HepG2 (cell line): Measurements from ENCODE around the gene CD244. TPM values are rescaled to one million over a fixed set of nuclear protein-coding genes. Genes with fewer than 3 reads are reported as not detected.

Source experiments
- ATAC-seq: fragments of 200-7000 bp; cut with Tn5 transposase; 3 replicates; pipeline ENCODE4 v1.9.1; 2020; ENCODE audit warnings: mild to moderate bottlenecking, moderate library complexity
- BruUV-seq: library from RNA; stranded (reverse); fragments of 400-500 nt; replicated peaks from 2 replicates; lab custom pipeline; 2021; lab: Mats Ljungman, UMichigan
- CTCF ChIA-PET: fragments of 300-600 bp; formaldehyde crosslinking; extraction: SDS; loops from one replicate; lab custom pipeline; 2021; ENCODE audit warnings: low total read pairs, inconsistent platforms, low intra/inter-chr PET ratio; lab: Yijun Ruan, JAX
- POLR2A ChIA-PET: fragments of 350-600 bp; sonication (Branson Sonifier 250); formaldehyde crosslinking; loops from one replicate; lab custom pipeline; 2020; ENCODE audit warnings: antibody characterized with exemption, inconsistent platforms; lab: Yijun Ruan, JAX
- DNase-seq: peaks from one replicate; pipeline ENCODE4 v3.0.0-alpha.2; 2015; ENCODE audit warnings: low spot score
- FAIRE-seq: peaks from 3 replicates; lab custom pipeline; 2011; peaks lifted over from hg19 to GRCh38; lab: Jason Lieb, UNC
- H2AFZ ChIP-seq: one replicate; pipeline ENCODE4 v1.6.1; 2011; ENCODE audit warnings: low read length, inconsistent platforms
- H3K27ac ChIP-seq: fragments of 300-600 bp; 3 replicates; pipeline ENCODE4 v1.8.0; 2011; ENCODE audit warnings: mixed run types, mild to moderate bottlenecking, mixed read lengths, low read length, inconsistent platforms; ENCODE audit not compliant: insufficient read depth; ENCODE audit errors: extremely low read length
- H3K27me3 ChIP-seq, 2 experiments: fragments of 200-600 bp in 1 of 2; 2 replicates in 1 of 2; 3 replicates in 1 of 2; pipeline versions ENCODE4 v1.6.0 to v1.8.0; 2011; ENCODE audit warnings: low read length in 2 of 2, mild to moderate bottlenecking in 2 of 2, moderate library complexity in 2 of 2, inconsistent platforms in 1 of 2; ENCODE audit not compliant: insufficient read depth in 2 of 2, control insufficient read depth in 1 of 2
- H3K36me3 ChIP-seq, 2 experiments: fragments of 200-600 bp in 1 of 2; replicated peaks in 1 of 2; 2 replicates in 1 of 2; 3 replicates in 1 of 2; pipeline versions ENCODE4 v1.5.1 to v1.8.0; 2011; ENCODE audit warnings: low read length in 2 of 2, inconsistent platforms in 1 of 2; ENCODE audit not compliant: insufficient read depth in 2 of 2, control insufficient read depth in 1 of 2
- H3K4me1 ChIP-seq: 2 replicates; pipeline ENCODE4 v1.5.1; 2012; ENCODE audit warnings: low read length, inconsistent platforms; ENCODE audit not compliant: insufficient read depth
- H3K4me2 ChIP-seq: 2 replicates; pipeline ENCODE4 v1.6.0; 2011; ENCODE audit warnings: low read depth, low read length, inconsistent platforms
- H3K4me3 ChIP-seq, 3 experiments: fragments of 200-600 bp in 1 of 3; sonication (generic), shearing (Covaris generic) in 1 of 3; replicated peaks in 1 of 3; 2 replicates each; pipeline ENCODE4 v1.5.1; 2011 to 2016; ENCODE audit warnings: low read length in 3 of 3, inconsistent platforms in 2 of 3, low read depth in 2 of 3, mild to moderate bottlenecking in 2 of 3, control low read depth in 1 of 3, mixed read lengths in 1 of 3; ENCODE audit not compliant: insufficient read depth in 1 of 3
- H3K79me2 ChIP-seq: one replicate; pipeline ENCODE4 v1.6.1; 2011; ENCODE audit warnings: low read length, inconsistent platforms; ENCODE audit not compliant: insufficient read depth
- H3K9ac ChIP-seq: 2 replicates; pipeline ENCODE4 v1.6.0; 2011; ENCODE audit warnings: mild to moderate bottlenecking, low read depth, low read length, inconsistent platforms; ENCODE audit not compliant: insufficient read depth
- H3K9me3 ChIP-seq: 2 replicates; pipeline ENCODE4 v1.5.1; 2012; ENCODE audit warnings: mild to moderate bottlenecking, low read length
- H4K20me1 ChIP-seq: 2 replicates; pipeline ENCODE4 v1.6.0; 2011; ENCODE audit warnings: inconsistent platforms, mild to moderate bottlenecking, low read length, moderate library complexity; ENCODE audit not compliant: insufficient read depth
- CEBPB ChIP-seq: IDR thresholded peaks from 2 replicates; pipeline ENCODE4 v1.6.1; 2011; ENCODE audit warnings: low read depth, low read length, improper control_type of control experiment, borderline replicate concordance
- CREB1 ChIP-seq, 2 experiments: fragments of 450-650 bp in 1 of 2; IDR thresholded peaks; 2 replicates each; pipeline ENCODE4 v1.6.1; 2016 to 2017; ENCODE audit warnings: control low read depth in 1 of 2, mild to moderate bottlenecking in 1 of 2, missing compliant biosample characterization in 1 of 2, missing genetic modification characterization in 1 of 2
- ZNF446 ChIP-seq: sonication (generic); formaldehyde crosslinking; IDR thresholded peaks from 2 replicates; pipeline ENCODE4 v1.5.0; 2020; ENCODE audit warnings: mild to moderate bottlenecking, missing genetic modification reagents
- WGBS: methylation state at CpG from one replicate; pipeline ENCODE4 v1.1.6; 2017; ENCODE audit warnings: low lambda C conversion rate; 5-methylcytosine and 5-hydroxymethylcytosine counted together
- in situ Hi-C: cut with HindIII; loops from 2 replicates; pipeline ENCODE4 v1.10.0; 2017; ENCODE audit warnings: low pct_unique_long_range_greater_than_20kb; ENCODE audit not compliant: extremely low pct_ligation_motif_present
- intact Hi-C: fragments of 100-400 bp; cut with micrococcal nuclease; formaldehyde crosslinking; loops from one replicate; pipeline ENCODE4 v1.10.0; 2022; ENCODE audit not compliant: unreplicated experiment
- polyA plus RNA-seq, 8 experiments: library from polyadenylated mRNA; depleted of rRNA in 3 of 8; stranded (reverse) in 7 of 8; unstranded in 1 of 8; fragments of >200 nt; fragmentation: Illumina TruSeq in 4 of 8; extraction: Trizol in 4 of 8; gene quantifications; 2 replicates each; pipeline versions ENCODE4 v1.2.1 to v1.2.3, GENCODE V29; 2011 to 2016; ENCODE audit warnings: low read depth in 4 of 8, missing spikeins in 1 of 8, mixed read lengths in 1 of 8; ENCODE audit not compliant: insufficient read depth in 1 of 8
- total RNA-seq, 5 experiments: library from RNA; depleted of rRNA; stranded (reverse); fragments of >200 nt; fragmentation: Illumina TruSeq; extraction: Trizol; gene quantifications; 2 replicates each; pipeline ENCODE4 v1.2.3, GENCODE V29; 2016; ENCODE audit warnings: low read depth in 1 of 5
- TF ChIP-seq, protein P1 (sequence below): IDR thresholded peaks from 2 replicates; pipeline ENCODE4 v1.6.1; 2016
- TF ChIP-seq, protein P2 (sequence below): sonication (generic); formaldehyde crosslinking; IDR thresholded peaks from 2 replicates; pipeline ENCODE4 v1.8.0; 2022; ENCODE audit warnings: mild to moderate bottlenecking, missing genetic modification reagents, borderline replicate concordance

Gene CD244
- total and polyA plus RNA-seq, 2 of the 13 experiments (the other 11 are each of a cell fraction or from before 2014, with no cell fraction given), result 0.09 TPM; not detected in 1

DNA sequence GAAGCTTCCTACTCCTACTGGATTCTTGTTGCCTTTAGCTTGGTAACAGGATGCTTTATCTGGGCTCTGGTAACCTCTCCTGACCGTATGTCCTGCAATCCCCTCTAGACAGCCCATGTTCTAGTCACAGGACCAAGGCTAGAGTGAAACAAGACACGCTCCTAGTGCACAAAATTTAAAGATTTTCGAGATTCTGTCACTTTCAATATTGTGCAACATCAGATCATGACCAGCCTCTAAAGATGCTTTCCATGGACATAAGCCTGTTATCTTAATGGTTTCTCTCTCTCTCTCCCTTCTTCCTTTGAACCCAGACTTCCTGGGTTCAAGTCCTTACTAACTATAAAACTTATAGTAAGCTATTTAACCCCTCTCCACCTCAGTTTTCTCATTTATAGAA is 68.3 kb downstream of the CD244 start:
- no peak for FAIRE-seq
- no peaks in the 10 kb centered on the region for H3K4me1 ChIP-seq
- no peaks in the 10 kb centered on the region for H3K9me3 ChIP-seq
- H3K4me2 ChIP-seq, result no peak overlapping the region
- WGBS, result 3% methylated on average over 3 of the region's 3 CpGs
- H4K20me1 ChIP-seq, result no peaks in the 10 kb centered on the region
- H3K36me3 ChIP-seq, result no peaks in the 10 kb centered on the region
- no peaks in the 10 kb centered on the region; a peak in 1 of 5 replicates for H3K27me3 ChIP-seq
- in situ Hi-C loops, result no loop called here
- H3K4me3 ChIP-seq, result no peak overlapping the region
- BruUV-seq, result no TSS peak
- no peak overlapping the region for H3K27ac ChIP-seq
- H3K9ac ChIP-seq, result no peak overlapping the region
- ChIA-PET CTCF (no interaction called here), POLR2A (no interaction called here)
- TF ChIP-seq ZNF446 (CRISPR knock-in tag), result no peak
- peak; percentile 36; the same call in 1 of the 2 replicates for TF ChIP-seq CEBPB
- TF ChIP-seq, protein P1, sequence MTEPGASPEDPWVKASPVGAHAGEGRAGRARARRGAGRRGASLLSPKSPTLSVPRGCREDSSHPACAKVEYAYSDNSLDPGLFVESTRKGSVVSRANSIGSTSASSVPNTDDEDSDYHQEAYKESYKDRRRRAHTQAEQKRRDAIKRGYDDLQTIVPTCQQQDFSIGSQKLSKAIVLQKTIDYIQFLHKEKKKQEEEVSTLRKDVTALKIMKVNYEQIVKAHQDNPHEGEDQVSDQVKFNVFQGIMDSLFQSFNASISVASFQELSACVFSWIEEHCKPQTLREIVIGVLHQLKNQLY (CRISPR knock-in tag), result no peak
- no peak for DNase-seq
- ATAC-seq, result no peak
- intact Hi-C loops, result no loop called here
- H3K79me2 ChIP-seq, result no peaks in the 10 kb centered on the region
- no peak overlapping the region for H2AFZ ChIP-seq

DNA sequence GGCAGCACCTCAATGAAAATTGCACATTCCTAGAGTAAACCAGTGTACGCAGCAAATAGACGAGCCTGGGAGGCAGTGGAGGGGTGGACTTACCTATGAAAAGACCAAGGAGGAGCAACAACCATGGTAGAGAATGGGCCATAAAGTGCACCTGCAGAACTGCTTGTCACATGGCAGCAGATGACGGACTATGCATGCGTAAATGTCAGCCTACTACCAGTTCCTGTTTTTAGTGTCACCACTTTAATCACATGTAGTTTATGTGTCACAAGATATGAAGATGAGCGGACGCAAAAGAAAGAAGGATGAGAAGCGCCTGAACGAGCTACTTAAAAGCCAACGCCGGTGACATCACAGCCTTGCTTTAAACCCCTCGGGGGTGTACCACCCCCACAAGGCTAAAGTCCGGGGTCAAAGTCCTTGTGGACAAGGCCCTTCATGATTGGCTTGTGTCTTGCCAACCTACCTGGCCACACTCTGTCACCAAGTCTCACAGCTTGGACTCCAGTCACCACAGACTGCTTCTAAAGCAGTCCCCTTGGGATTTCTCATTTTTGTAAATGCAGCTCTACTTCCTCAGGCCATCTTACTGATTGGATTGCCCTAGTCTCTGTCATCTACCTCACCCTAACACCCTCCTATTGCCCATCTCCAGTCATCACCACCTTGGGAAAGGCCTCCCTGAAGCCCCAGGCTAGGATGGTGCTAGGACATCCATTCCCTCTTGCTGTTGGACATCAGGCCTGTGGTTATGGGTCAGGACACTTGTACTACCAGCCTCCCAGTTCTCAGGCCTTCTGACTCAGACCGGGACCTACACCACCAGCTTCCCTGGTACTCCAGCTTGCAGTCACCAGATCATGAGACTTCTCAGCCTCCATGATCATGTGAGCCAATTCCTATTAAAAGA is 72.7 kb downstream of the CD244 start:
- TF ChIP-seq, protein P2, sequence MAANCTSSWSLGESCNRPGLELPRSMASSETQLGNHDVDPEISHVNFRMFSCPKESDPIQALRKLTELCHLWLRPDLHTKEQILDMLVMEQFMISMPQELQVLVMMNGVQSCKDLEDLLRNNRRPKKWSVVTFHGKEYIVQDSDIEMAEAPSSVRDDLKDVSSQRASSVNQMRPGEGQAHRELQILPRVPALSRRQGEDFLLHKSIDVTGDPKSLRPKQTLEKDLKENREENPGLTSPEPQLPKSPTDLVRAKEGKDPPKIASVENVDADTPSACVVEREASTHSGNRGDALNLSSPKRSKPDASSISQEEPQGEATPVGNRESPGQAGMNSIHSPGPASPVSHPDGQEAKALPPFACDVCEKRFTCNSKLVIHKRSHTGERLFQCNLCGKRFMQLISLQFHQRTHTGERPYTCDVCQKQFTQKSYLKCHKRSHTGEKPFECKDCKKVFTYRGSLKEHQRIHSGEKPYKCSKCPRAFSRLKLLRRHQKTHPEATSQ, result no peak
- TF ChIP-seq CREB1 (IDR thresholded peaks at IDR 0.05) (peak; percentile 33; the same call in 1 of the 2 replicates), CREB1 (CRISPR knock-in tag; IDR thresholded peaks at IDR 0.05) (no peak)
- H4K20me1 ChIP-seq, result no peaks in the 10 kb centered on the region
- no peaks in the 10 kb centered on the region for H3K36me3 ChIP-seq
- no peak overlapping the region for H3K9ac ChIP-seq
- H3K4me1 ChIP-seq, result no peaks in the 10 kb centered on the region
- no peak overlapping the region for H2AFZ ChIP-seq
- no peak overlapping the region for H3K4me3 ChIP-seq
- DNase-seq (no peak), ATAC-seq (no peak), FAIRE-seq (no peak)
- ChIA-PET POLR2A (no interaction called here), CTCF (no interaction called here)
- no peak overlapping the region for H3K4me2 ChIP-seq
- in situ Hi-C loops, result no loop called here
- H3K79me2 ChIP-seq, result no peaks in the 10 kb centered on the region
- no peaks in the 10 kb centered on the region for H3K27me3 ChIP-seq
- intact Hi-C loops, result no loop called here
- no peaks in the 10 kb centered on the region for H3K9me3 ChIP-seq
- BruUV-seq, result no TSS peak
- H3K27ac ChIP-seq, result no peak overlapping the region
- WGBS, result 58% methylated on average over 13 of the region's 13 CpGs
